ENCODE results near the gene SCAMP4. TPM values are rescaled to one million over a fixed set of nuclear protein-coding genes. Genes with fewer than 3 reads are reported as not detected.

SCAMP4 gene
- total and polyA plus RNA-seq, 2 of the 13 experiments (the other 11 are each of a cell fraction or from before 2014, with no cell fraction given) = 10.7 to 13.7 TPM

GRCh38 chr19:1875646-1876495, 29.3 kb upstream of the SCAMP4 start (continued):
- TF ChIP-seq ETV6 (CRISPR knock-in tag; conservative IDR thresholded peaks at IDR 0.05) (0 out of 2 replicates have a peak, but pooled peaks have one; percentile 40), ZBTB3 (CRISPR knock-in tag; IDR thresholded peaks at IDR 0.05; ENCODE audit: borderline replicate concordance, low read depth) (no peak), HMG20A (CRISPR knock-in tag; IDR thresholded peaks at IDR 0.05; ENCODE audit: borderline replicate concordance) (no peak), SRSF1 (optimal IDR thresholded peaks at IDR 0.05; ENCODE audit: low read depth, low read length) (peak; percentile 81), AKNA (CRISPR knock-in tag; IDR thresholded peaks at IDR 0.05; ENCODE audit: borderline replicate concordance) (no peak), ESRRA (CRISPR knock-in tag; IDR thresholded peaks at IDR 0.05; ENCODE audit: low read depth) (no peak; the same call in 1 of the 2 replicates), ZNF776 (CRISPR knock-in tag; IDR thresholded peaks at IDR 0.05) (peak; percentile 74; the same call in 1 of the 2 replicates), TAF1 (CRISPR knock-in tag; IDR thresholded peaks at IDR 0.05) (peak; percentile 91), CEBPB (IDR thresholded peaks at IDR 0.05; ENCODE audit: borderline replicate concordance, low read depth, low read length) (no peak)
- TF ChIP-seq, protein P1, sequence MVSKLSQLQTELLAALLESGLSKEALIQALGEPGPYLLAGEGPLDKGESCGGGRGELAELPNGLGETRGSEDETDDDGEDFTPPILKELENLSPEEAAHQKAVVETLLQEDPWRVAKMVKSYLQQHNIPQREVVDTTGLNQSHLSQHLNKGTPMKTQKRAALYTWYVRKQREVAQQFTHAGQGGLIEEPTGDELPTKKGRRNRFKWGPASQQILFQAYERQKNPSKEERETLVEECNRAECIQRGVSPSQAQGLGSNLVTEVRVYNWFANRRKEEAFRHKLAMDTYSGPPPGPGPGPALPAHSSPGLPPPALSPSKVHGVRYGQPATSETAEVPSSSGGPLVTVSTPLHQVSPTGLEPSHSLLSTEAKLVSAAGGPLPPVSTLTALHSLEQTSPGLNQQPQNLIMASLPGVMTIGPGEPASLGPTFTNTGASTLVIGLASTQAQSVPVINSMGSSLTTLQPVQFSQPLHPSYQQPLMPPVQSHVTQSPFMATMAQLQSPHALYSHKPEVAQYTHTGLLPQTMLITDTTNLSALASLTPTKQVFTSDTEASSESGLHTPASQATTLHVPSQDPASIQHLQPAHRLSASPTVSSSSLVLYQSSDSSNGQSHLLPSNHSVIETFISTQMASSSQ (IDR thresholded peaks at IDR 0.05; ENCODE audit: low read depth) = no peak
- TF ChIP-seq, protein P1 (CRISPR knock-in tag; IDR thresholded peaks at IDR 0.05; ENCODE audit: borderline replicate concordance) = peak; percentile 83; the same call in 1 of the 2 replicates
- TF ChIP-seq, protein P2, sequence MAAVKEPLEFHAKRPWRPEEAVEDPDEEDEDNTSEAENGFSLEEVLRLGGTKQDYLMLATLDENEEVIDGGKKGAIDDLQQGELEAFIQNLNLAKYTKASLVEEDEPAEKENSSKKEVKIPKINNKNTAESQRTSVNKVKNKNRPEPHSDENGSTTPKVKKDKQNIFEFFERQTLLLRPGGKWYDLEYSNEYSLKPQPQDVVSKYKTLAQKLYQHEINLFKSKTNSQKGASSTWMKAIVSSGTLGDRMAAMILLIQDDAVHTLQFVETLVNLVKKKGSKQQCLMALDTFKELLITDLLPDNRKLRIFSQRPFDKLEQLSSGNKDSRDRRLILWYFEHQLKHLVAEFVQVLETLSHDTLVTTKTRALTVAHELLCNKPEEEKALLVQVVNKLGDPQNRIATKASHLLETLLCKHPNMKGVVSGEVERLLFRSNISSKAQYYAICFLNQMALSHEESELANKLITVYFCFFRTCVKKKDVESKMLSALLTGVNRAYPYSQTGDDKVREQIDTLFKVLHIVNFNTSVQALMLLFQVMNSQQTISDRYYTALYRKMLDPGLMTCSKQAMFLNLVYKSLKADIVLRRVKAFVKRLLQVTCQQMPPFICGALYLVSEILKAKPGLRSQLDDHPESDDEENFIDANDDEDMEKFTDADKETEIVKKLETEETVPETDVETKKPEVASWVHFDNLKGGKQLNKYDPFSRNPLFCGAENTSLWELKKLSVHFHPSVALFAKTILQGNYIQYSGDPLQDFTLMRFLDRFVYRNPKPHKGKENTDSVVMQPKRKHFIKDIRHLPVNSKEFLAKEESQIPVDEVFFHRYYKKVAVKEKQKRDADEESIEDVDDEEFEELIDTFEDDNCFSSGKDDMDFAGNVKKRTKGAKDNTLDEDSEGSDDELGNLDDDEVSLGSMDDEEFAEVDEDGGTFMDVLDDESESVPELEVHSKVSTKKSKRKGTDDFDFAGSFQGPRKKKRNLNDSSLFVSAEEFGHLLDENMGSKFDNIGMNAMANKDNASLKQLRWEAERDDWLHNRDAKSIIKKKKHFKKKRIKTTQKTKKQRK (IDR thresholded peaks at IDR 0.05; ENCODE audit: low read length) = no peak
- TF ChIP-seq, protein P3, sequence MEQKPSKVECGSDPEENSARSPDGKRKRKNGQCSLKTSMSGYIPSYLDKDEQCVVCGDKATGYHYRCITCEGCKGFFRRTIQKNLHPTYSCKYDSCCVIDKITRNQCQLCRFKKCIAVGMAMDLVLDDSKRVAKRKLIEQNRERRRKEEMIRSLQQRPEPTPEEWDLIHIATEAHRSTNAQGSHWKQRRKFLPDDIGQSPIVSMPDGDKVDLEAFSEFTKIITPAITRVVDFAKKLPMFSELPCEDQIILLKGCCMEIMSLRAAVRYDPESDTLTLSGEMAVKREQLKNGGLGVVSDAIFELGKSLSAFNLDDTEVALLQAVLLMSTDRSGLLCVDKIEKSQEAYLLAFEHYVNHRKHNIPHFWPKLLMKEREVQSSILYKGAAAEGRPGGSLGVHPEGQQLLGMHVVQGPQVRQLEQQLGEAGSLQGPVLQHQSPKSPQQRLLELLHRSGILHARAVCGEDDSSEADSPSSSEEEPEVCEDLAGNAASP (CRISPR knock-in tag; IDR thresholded peaks at IDR 0.05; ENCODE audit: borderline replicate concordance) = peak; percentile 60; the same call in 1 of the 2 replicates

Data from HepG2 (cell line).